Choroid plexus epithelial cell (primary cell): ENCODE data around the gene ASIC4.

Experiments used
- DNase-seq: peaks from one replicate; pipeline ENCODE4 v3.0.0-alpha.2; 2010; ENCODE audit warnings: low read depth
- H3K4me3 ChIP-seq: 2 replicates; pipeline ENCODE4 v1.5.1; 2011; ENCODE audit warnings: low read depth, mild to moderate bottlenecking, control low read depth, low read length, moderate library complexity
- CTCF ChIP-seq: conservative IDR thresholded peaks from 2 replicates; pipeline ENCODE4 v1.5.1; 2011; ENCODE audit warnings: low read depth, mild to moderate bottlenecking, control low read depth, inconsistent platforms, low read length, moderate library complexity

Gene ASIC4

GRCh38 chr2:219511547-219512325 is 2.5 kb upstream of the ASIC4 start:
- no peak for TF ChIP-seq CTCF
- no peak for DNase-seq
- no peak overlapping the region for H3K4me3 ChIP-seq

DNA sequence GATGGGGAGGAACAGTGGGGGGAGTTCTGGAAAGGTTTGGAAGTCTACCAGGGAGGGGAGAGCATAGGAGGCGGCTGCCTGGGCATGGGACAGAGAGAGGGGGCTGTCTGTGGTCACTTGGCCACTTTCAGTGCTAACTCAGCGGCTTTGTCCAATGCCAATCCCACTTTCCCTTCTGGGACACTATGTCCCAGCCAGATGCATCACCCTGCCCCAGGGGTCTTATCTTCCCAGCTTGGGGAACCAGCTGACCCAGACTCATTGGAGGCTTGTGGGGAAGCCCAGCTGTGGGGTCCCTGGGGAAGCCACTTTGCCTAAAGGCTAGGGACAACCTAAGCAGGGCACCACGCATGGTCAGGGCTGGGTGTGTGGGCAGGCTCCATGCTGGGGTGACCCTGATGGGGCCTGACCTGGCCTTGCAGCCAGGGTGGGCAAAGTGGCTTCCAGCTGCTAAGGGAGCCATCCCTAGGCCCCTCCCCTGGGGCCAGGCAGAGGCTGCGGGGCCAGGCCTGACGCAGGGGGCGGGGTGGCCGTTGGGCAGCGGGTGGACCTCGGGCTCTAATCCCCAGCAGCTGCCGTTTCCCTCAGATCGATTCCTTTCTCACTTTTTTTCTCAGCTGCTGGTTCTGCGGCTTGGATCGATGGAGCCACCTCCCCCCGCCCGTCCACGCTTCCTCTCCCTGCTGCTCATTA is 1.6 kb upstream of the ASIC4 start:
- no peak for TF ChIP-seq CTCF
- no peak for DNase-seq
- no peak overlapping the region for H3K4me3 ChIP-seq

DNA sequence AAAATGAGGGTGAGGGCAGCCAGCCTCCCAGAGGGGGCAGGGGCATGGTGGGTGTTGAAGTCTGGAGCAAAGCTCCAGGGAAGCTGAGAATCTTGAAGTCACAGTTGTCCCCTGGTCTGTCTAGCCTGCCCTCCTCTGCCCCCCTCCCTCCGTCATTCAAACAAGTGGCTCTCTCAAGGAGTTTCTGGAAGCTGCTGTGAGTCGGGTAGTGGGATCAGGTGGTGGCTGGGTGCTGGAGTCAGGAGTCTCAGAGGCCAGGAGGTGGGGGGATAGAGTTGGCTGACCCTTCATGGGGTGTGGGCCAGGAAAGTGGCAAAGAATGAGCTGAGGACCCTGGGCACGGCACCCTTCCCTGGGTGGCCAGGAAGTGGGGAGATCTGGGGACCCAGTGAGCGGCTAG is 495 bp upstream of the ASIC4 start:
- no peak for TF ChIP-seq CTCF
- DNase-seq, result no peak
- H3K4me3 ChIP-seq, result no peak overlapping the region

DNA sequence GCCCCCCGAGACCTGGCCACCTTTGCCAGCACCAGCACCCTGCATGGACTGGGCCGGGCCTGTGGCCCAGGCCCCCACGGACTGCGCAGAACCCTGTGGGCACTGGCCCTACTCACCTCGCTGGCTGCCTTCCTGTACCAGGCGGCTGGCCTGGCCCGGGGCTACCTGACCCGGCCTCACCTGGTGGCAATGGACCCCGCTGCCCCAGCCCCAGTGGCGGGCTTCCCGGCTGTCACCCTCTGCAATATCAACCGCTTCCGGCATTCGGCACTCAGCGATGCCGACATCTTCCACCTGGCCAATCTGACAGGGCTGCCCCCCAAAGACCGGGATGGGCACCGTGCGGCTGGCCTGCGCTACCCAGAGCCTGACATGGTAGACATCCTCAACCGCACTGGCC is 554 bp downstream of the ASIC4 start:
- DNase-seq, result no peak

GRCh38 chr2:219515874-219516629 is 1.8 kb downstream of the ASIC4 start:
- no peak overlapping the region for H3K4me3 ChIP-seq
- TF ChIP-seq CTCF, result no peak
- no peak for DNase-seq

More for the DNA sequence above, 554 bp downstream of the ASIC4 start:
- no peak for TF ChIP-seq CTCF
- H3K4me3 ChIP-seq, result no peak overlapping the region

GRCh38 chr2:219516888-219517287 is 2.6 kb downstream of the ASIC4 start:
- H3K4me3 ChIP-seq, result no peak overlapping the region
- TF ChIP-seq CTCF, result no peak
- DNase-seq, result no peak
